GM21447 (cell line): ENCODE data around the gene BHLHE23.

Experiments used
- ATAC-seq: cut with Tn5 transposase; IDR thresholded peaks from one replicate; pipeline ENCODE4 v1.9.1; 2021; ENCODE audit not compliant: unreplicated experiment

The BHLHE23 gene

GRCh38 chr20:62975251-62975760 lies 31.5 kb downstream of the BHLHE23 start:
- no peak for ATAC-seq

GRCh38 chr20:62972845-62973745 lies 33.7 kb downstream of the BHLHE23 start:
- ATAC-seq: no peak

- peak; percentile 40 for ATAC-seq
Observed at GRCh38 chr20:62971950-62972844, 34.6 kb downstream of the BHLHE23 start.

DNA sequence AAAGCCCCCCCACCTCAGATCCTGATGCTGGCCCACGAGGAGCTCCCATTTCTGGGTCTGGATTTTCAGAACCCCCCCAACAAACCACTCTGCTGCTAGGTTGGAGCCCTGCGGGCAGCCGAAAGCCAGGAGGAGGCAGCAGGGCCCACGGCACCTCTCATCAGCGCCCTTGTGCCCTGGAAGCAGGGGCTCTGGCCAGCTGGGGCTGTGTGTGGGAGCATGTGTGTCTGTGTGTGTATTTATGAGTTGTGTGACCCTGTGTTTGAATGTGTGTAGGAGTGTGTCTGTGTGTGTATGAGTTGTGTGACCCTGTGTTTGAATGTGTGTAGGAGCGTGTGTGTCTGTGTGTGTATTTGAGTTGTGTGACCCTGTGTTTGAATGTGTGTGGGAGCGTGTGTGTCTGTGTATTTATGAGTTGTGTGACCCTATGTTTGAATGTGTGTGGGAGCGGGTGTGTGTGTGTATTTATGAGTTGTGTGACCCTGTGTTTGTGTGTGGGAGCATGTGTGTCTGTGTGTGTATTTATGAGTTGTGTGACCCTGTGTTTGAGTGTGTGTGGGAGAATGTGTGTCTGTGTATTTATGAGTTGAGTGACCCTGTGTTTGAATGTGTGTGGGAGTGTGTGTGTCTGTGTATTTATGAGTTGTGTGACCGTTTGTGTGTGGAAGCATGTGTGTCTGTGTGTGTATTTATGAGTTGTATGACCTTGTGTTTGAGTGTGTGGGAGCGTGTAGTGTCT lies 35.4 kb downstream of the BHLHE23 start:
- no peak for ATAC-seq

DNA sequence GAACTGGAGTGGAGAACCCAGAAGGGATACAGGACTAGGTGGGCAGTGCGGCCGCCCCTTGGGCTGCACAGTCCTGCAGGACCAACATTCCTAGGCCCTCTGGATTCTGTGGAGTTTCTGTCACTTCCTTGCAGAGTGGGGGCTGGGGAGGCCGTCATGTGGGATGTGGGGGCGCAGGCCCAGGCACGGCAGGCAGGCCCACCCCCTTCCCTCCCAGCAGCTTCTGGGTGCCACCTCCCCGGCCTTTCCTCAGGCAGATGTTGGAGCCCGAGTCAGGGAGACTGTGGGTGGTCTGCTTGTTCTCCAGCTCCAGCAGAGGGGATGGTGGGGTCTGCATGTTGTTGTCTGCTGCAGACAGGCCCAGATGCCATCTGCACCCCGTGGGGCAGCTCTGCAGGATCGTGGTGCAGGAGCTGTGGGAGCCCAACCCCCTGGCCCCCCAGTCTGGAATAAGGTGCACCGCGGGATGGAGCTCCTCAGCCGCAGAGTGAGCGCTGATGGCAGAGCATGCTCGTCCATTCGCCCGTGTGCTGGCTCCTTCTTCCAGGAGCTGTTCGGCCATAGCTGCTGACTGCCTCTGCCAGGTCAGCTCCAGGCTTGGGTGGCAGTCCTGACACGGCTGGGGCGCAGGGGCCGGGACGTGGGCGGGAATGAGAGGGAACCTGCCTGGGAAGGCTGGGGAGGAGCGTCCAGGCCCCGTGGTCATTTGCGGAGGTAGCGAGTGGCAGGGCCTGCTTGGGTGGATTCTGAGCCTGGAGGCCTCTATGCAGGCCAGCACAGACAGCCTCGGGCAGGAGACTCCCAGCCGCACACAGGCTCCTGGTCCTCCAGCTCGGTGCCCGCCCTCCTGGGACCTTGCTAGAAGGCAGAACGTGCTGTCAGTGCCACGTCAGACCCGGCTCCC lies 36.2 kb downstream of the BHLHE23 start:
- no peak for ATAC-seq

- no peak for ATAC-seq
Observed at GRCh38 chr20:62969939-62970306, 36.8 kb downstream of the BHLHE23 start.

DNA sequence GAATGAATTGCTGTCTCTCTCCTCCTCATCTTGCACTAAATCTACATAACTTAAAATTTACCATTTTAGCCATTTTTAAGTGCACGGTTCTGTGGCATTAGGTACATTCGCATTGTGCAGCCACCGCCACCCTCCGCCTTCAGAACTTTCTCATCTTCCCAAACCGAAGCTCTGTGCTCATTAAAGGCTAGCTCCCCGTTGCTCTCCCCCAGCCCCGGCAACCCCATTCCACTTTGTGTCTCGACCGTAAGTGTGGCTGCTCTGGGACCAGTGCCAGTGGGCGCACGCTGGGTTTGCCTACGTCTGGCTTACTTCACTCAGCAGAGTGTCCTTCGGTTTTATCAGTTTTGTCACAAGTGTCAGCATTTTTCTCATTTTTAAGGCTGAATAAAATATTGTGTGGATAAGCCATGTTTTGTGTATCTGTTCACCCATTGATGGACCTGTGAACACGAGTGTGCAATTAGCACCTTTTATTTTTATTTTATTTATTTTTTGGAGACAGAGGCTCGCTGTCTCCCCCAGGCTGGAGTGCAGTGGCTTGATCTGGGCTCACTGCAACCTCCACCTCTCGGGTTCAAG lies 37.5 kb downstream of the BHLHE23 start:
- no peak for ATAC-seq

DNA sequence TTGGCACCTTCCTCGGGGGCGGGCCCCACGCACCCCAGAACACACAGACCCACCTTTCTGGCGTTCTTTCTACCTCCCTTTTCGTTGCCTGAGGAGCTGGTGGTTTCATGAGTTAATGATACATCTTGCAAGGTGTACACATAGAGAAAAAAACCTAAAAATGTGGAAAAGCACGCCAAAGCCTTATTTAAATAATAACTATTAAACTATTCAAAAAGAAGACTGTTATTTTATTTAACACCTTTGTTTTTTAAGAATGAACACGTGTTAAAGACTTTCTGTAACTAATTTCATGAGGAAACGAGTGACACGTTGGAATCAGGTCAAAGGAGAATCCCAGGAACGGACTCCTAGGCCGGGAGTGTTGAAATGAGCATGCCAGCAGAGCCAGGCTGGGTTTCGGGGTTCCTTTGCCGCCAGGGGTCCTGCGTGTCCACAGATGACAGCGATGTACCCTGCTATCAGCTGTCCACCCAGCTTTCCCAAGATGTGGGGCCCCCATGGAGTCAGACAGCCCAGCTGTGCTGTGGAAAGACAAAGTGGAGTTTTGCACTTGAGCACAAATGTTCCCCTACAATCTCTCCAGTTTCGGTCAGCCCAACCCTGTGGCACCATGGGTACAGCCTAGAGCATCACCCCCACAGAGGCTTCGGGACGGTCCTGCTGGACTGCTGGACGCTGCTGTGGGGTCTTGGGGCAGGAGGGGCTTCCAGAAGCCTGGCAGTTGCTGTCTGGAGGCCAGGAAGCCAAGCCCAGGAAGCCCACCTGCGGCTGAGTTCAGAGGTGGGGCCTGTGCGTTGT lies 38.2 kb downstream of the BHLHE23 start:
- no peak for ATAC-seq

GRCh38 chr20:62967628-62968351 lies 39.0 kb downstream of the BHLHE23 start:
- ATAC-seq: no peak

GRCh38 chr20:62967149-62967501 lies 39.6 kb downstream of the BHLHE23 start:
- no peak for ATAC-seq

GRCh38 chr20:62966212-62967148 lies 40.3 kb downstream of the BHLHE23 start:
- no peak for ATAC-seq

DNA sequence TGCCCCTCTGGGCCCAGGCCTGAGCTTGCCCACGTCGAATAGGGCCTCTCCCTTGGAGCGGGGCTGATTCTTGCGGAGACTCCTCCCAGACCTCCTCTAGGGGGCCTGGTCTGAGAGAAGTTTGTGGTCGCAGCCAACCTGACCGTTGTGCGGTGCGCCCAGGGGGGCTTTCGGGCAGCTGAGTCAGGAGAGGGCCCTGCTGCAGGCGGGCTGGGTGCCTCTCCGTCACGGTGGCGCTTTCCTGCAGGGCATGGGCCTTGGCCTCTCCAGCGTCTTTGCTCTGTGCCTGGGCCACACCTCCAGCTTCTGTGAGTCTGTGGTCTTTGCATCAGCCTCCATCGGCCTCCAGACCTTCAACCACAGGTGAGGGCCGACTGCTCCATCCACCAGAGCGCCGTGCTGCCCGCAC lies 41.4 kb downstream of the BHLHE23 start:
- no peak for ATAC-seq

GRCh38 chr20:62964700-62965099 lies 42.1 kb downstream of the BHLHE23 start:
- ATAC-seq: no peak

DNA sequence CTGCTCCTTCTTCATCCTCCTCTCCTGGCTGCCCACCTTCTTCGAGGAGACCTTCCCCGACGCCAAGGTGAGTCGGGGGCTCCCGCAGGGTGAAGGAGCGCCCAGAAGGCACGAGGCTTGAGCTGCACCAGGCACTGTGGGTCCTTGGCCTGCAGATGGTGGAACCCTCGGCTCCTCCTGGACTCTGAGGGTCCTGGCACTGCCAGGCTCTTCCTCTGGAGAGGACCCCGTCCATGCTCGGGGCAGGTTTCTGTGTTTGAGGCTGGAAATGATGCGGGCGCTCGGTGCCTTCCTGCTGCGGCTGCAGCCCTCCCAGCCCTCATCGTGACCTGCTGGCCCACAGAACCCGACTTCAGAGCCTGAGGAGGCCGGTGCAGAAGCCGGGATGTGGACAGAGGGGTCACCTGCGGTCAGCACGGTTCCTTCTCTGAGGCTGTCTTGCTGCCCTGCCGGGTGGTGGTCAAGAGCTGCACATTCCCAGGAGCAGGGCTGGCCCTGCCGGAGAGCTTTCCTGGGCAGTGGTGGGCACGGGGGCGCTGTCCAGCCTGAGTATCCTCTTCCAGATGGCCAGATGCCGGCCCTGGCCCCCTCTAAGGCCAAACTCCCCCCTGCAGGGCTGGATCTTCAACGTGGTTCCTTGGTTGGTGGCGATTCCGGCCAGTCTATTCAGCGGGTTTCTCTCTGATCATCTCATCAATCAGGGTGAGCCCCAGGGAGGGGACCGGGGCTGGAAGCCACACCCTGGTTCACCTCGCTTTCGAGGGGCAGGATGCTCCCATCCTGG lies 43.0 kb downstream of the BHLHE23 start:
- ATAC-seq: no peak

DNA sequence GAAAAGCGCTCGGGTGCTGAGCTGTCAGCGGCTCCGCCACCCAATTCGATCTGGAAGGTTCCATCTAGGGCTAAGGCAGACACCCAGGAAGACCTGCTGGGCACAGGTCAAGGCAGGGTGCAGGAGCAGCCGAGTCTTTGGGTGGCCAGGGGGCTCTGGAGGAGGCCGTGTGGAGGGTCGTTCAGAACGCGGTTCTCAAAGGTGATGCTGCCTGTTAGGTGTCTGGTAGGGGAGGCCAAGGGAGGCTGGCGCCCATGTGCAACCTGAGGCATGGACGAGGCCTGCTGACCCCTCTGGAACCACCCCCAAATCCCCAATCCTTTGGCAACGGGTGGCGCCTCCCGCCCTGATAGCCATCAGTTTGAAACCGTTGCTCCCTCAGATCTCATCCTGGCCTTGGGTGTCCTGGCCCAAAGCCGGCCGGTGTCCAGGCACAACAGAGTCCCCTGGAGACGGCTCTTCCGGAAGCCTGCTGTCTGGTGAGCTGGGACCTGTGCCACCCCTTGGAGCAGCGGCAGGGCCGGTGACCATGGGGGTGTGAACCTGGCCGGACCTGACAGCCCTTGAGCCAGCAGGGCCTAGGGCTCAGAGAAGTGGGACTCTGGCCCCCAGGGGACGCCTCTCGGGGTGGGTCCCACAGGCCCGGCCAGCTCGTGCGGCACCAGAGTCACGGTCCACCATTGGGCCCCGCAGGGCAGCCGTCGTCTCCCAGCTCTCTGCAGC lies 43.7 kb downstream of the BHLHE23 start:
- ATAC-seq: no peak
